Spinal cord (tissue), 10 donors: Measurements from ENCODE around the gene GMPR2. TPM values are rescaled to one million over a fixed set of nuclear protein-coding genes. Genes with fewer than 3 reads are reported as not detected.

Source experiments
- DNase-seq, 6 donors: peaks; one replicate each; pipeline versions ENCODE4 v3.0.0 to v3.0.0-alpha.2; 2013 to 2015; ENCODE audit warnings: low spot score in 6 of 6, low read depth in 4 of 6
- H3K27ac ChIP-seq: one replicate; pipeline ENCODE4 v1.5.1; 2013; ENCODE audit warnings: low read depth, low read length, control low read depth
- H3K27me3 ChIP-seq: one replicate; pipeline ENCODE4 v1.6.1; 2013; ENCODE audit warnings: low read length; ENCODE audit not compliant: control insufficient read depth, insufficient read depth
- H3K36me3 ChIP-seq: one replicate; pipeline ENCODE4 v1.6.1; 2013; ENCODE audit warnings: low read length; ENCODE audit not compliant: control insufficient read depth, insufficient read depth
- H3K4me1 ChIP-seq: one replicate; pipeline ENCODE4 v1.6.1; 2013; ENCODE audit warnings: low read length; ENCODE audit not compliant: control insufficient read depth, insufficient read depth
- H3K4me3 ChIP-seq: one replicate; pipeline ENCODE4 v1.5.1; 2013; ENCODE audit warnings: low read depth, low read length, control low read depth
- H3K9me3 ChIP-seq: one replicate; pipeline ENCODE4 v1.6.1; 2013; ENCODE audit warnings: low read length; ENCODE audit not compliant: control insufficient read depth, insufficient read depth
- WGBS: methylation state at CpG from one replicate; pipeline ENCODE4 v1.1.5; 2013; ENCODE audit warnings: missing lambda C conversion rate; ENCODE audit not compliant: insufficient coverage; 5-methylcytosine and 5-hydroxymethylcytosine counted together
- polyA plus RNA-seq, 2 donors: library from polyadenylated mRNA; unstranded; fragments of 120-200 nt; gene quantifications; one replicate each; pipeline ENCODE4 v1.2.1, GENCODE V29; 2013; ENCODE audit not compliant: insufficient read length in 2 of 2
- total RNA-seq, 2 donors: library from RNA; depleted of rRNA in 1 of 2; stranded (reverse); fragments of 120-200 nt in 1 of 2; fragments of >200 nt in 1 of 2; gene quantifications; one replicate each; pipeline versions ENCODE4 v1.2.3 to v1.2.4, GENCODE V29; 2013 to 2014
- donor health status: healthy.

GMPR2 gene
- total and polyA plus RNA-seq, 4 donors = 57.5 to 96.9 (median 80.7) TPM

DNA sequence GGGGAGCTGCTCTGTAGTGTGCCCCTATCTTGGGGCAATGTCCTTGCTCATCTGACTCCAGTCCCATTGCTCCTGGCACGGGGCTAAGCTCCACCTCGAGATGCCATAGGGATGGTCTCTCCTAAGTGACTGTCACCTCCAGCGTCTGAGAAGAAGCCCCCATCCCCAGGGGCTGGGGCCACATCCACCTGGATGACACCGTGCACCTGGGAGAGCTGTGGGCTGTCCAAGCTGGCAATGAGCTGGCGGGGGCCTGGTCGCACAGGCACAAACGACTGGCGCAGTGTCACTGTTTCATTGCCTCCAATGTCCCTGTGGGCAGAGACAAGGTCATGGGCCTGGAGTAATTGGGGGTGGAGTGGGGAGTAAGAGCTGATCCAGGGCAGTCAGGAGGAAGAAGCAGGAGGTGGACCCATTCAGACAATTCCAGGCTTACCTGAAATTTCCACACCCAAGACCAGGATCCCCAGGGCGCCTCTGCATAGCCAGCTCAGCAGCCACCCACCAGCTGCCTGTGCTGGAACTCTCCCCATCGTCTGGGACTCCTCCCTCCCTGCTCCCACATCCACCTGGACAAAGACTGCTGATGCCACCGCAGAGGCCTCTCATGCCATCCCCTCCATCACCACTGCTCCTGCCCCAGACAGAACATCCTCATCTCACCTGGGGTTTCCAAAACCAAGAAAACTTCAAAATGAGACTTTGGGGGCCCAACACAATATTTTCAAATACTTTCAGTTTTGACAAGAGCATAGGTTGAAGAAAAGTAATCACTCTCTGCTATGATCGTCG lies 16.7 kb downstream of the GMPR2 start:
- WGBS = 69% methylated on average over 11 of the region's 13 CpGs

GRCh38 chr14:24250354-24250753 lies 17.6 kb downstream of the GMPR2 start:
- no peak overlapping the region for H3K27ac ChIP-seq
- H3K4me3 ChIP-seq = no peak overlapping the region
- WGBS = 50% methylated on average over 4 of the region's 4 CpGs
- no peak for DNase-seq
- peaks cover 27% of the 10 kb centered on the region for H3K36me3 ChIP-seq
- H3K27me3 ChIP-seq = no peaks in the 10 kb centered on the region
- H3K9me3 ChIP-seq = no peaks in the 10 kb centered on the region
- no peaks in the 10 kb centered on the region for H3K4me1 ChIP-seq

More for the DNA sequence above, 16.7 kb downstream of the GMPR2 start:
- no peak for DNase-seq
- H3K4me3 ChIP-seq = no peak overlapping the region
- peaks cover 18% of the 10 kb centered on the region for H3K36me3 ChIP-seq
- no peaks in the 10 kb centered on the region for H3K9me3 ChIP-seq
- no peaks in the 10 kb centered on the region for H3K4me1 ChIP-seq
- H3K27ac ChIP-seq = no peak overlapping the region
- no peaks in the 10 kb centered on the region for H3K27me3 ChIP-seq

DNA sequence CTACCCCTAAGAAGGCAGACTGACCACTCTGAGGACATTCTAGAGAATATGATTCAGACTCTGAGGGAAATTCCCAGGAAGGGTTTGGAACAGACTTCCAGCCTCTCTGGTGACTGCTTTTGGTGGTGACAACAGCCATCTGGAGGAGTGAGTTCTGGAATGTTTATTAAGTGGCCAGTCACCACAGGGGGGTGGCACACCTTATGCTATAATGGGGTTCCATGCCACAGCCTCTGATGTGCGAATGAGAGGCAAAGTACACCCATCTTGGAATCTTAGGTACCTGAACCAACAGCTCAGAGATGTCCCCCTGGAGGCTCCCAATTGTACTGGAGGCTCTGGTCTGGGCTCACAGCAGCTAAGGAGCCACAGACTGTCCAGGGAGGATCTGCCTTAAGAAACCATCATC lies 19.2 kb downstream of the GMPR2 start:
- Histone ChIP-seq H3K9me3 (no peaks in the 10 kb centered on the region), H3K4me3 (no peak overlapping the region), H3K27ac (no peak overlapping the region), H3K36me3 (peaks cover 37% of the 10 kb centered on the region), H3K27me3 (no peaks in the 10 kb centered on the region), H3K4me1 (no peaks in the 10 kb centered on the region)
- DNase-seq = no peak
- whole genome bisulfite sequencing = 83% methylated on average over 1 of the region's 1 CpG

- H3K9me3 ChIP-seq = no peaks in the 10 kb centered on the region
- peaks cover 38% of the 10 kb centered on the region for H3K36me3 ChIP-seq
- WGBS = 88% methylated on average over 7 of the region's 11 CpGs
- H3K27ac ChIP-seq = no peak overlapping the region
- H3K4me1 ChIP-seq = no peaks in the 10 kb centered on the region
- no peak overlapping the region for H3K4me3 ChIP-seq
- no peak for DNase-seq
- no peaks in the 10 kb centered on the region for H3K27me3 ChIP-seq
These were observed 19.8 kb downstream of the GMPR2 start for GRCh38 chr14:24252289-24253124.

GRCh38 chr14:24253936-24254335 lies 21.2 kb downstream of the GMPR2 start:
- DNase-seq = no peak
- no peaks in the 10 kb centered on the region for H3K4me1 ChIP-seq
- H3K4me3 ChIP-seq = no peak overlapping the region
- WGBS = 64% methylated on average over 2 of the region's 7 CpGs
- H3K27ac ChIP-seq = no peak overlapping the region
- H3K27me3 ChIP-seq = no peaks in the 10 kb centered on the region
- H3K9me3 ChIP-seq = no peaks in the 10 kb centered on the region
- peaks cover 48% of the 10 kb centered on the region for H3K36me3 ChIP-seq

DNA sequence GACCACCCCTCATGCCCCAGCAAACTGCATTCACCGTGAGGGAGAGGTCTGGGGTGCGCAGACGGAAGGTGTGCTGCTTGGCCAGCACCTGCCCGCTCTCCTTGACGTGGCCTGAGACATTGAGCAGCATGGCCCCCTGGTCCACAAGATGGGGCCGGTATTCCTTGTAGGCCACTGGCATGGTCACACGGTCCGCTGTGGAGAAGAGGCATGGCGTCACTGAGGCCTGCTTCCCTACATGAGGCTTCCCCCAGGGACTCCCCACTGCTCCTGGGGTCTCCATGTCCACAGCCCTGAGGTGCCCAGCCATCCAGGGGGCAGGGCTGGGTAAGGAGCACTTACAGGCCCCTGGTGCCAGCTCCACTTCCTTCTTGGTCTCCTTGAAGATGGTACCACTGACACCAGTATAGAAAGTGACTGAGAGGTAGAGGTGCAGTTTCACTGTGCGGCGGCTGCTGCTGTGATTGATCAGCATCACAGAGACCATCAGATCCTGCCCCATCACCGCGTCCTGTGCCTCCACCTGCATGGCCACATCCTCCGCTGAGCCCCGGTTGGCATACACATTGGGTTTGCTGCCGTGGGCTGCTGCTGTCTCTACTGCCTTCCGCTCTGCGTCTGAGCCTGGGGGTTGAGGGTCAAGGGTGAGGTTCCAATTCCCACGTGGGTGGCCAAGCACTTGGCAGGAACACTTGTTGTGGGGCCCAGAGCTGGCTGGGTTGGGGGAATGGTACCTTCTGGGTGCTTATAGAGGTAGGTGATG lies 22.1 kb downstream of the GMPR2 start:
- DNase-seq = no peak
- Histone ChIP-seq H3K27ac (no peak overlapping the region), H3K36me3 (peaks cover 48% of the 10 kb centered on the region), H3K9me3 (no peaks in the 10 kb centered on the region), H3K27me3 (no peaks in the 10 kb centered on the region), H3K4me1 (no peaks in the 10 kb centered on the region), H3K4me3 (no peak overlapping the region)
- WGBS = 96% methylated on average over 14 of the region's 19 CpGs

- no peaks in the 10 kb centered on the region for H3K9me3 ChIP-seq
- H3K27ac ChIP-seq = no peak overlapping the region
- no peak overlapping the region for H3K4me3 ChIP-seq
- DNase-seq = no peak
- H3K27me3 ChIP-seq = no peaks in the 10 kb centered on the region
- no peaks in the 10 kb centered on the region for H3K4me1 ChIP-seq
- 90% methylated on average over 6 of the region's 8 CpGs for WGBS
- peaks cover 54% of the 10 kb centered on the region for H3K36me3 ChIP-seq
These were observed 22.7 kb downstream of the GMPR2 start for GRCh38 chr14:24255438-24255837.

GRCh38 chr14:24255931-24256711 lies 23.4 kb downstream of the GMPR2 start:
- 84% methylated on average over 9 of the region's 12 CpGs for WGBS
- DNase-seq = no peak
- Histone ChIP-seq H3K27me3 (no peaks in the 10 kb centered on the region), H3K9me3 (no peaks in the 10 kb centered on the region), H3K4me3 (no peak overlapping the region), H3K27ac (no peak overlapping the region), H3K36me3 (peaks cover 59% of the 10 kb centered on the region), H3K4me1 (no peaks in the 10 kb centered on the region)

GRCh38 chr14:24256960-24257359 lies 24.2 kb downstream of the GMPR2 start:
- Histone ChIP-seq H3K4me3 (no peak overlapping the region), H3K4me1 (no peaks in the 10 kb centered on the region), H3K36me3 (peaks cover 64% of the 10 kb centered on the region), H3K27ac (no peak overlapping the region), H3K27me3 (no peaks in the 10 kb centered on the region), H3K9me3 (no peaks in the 10 kb centered on the region)
- WGBS = 78% methylated on average over 4 of the region's 4 CpGs
- DNase-seq = no peak
